Right lobe of liver (tissue), 4 donors: ENCODE results near the gene ZSWIM5.
"Not testable (repeated sequence)": the region's sequence is repeated elsewhere in the genome, so short reads cannot be mapped to it uniquely, and the experiment has no call there.

Source experiments
- POLR2A ChIP-seq: fragments of 450-650 bp; IDR thresholded peaks from one replicate; pipeline ENCODE4 v1.6.1; 2017; ENCODE audit warnings: antibody characterized with exemption, mild to moderate bottlenecking
- TF ChIP-seq, protein P1 (sequence below), 4 donors: fragments of 200-600 bp in 3 of 4; fragments of 450-650 bp in 1 of 4; IDR thresholded peaks; one replicate each; pipeline versions ENCODE4 v1.5.1 to v1.8.0; 2016 to 2022; ENCODE audit warnings: antibody characterized with exemption in 4 of 4, mild to moderate bottlenecking in 2 of 4
- donor health status: DM: no; HTN: no; CAD: no.
- donor health status: DM: no; HTN: no; CAD: no.
- donor health status: DM: no; HTN: yes; CAD: no.

- TF ChIP-seq, protein P1, sequence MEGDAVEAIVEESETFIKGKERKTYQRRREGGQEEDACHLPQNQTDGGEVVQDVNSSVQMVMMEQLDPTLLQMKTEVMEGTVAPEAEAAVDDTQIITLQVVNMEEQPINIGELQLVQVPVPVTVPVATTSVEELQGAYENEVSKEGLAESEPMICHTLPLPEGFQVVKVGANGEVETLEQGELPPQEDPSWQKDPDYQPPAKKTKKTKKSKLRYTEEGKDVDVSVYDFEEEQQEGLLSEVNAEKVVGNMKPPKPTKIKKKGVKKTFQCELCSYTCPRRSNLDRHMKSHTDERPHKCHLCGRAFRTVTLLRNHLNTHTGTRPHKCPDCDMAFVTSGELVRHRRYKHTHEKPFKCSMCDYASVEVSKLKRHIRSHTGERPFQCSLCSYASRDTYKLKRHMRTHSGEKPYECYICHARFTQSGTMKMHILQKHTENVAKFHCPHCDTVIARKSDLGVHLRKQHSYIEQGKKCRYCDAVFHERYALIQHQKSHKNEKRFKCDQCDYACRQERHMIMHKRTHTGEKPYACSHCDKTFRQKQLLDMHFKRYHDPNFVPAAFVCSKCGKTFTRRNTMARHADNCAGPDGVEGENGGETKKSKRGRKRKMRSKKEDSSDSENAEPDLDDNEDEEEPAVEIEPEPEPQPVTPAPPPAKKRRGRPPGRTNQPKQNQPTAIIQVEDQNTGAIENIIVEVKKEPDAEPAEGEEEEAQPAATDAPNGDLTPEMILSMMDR (IDR thresholded peaks at IDR 0.05), result not testable (repeated sequence)
- not testable (repeated sequence) for TF ChIP-seq POLR2A
These were observed 17.3 kb upstream of the ZSWIM5 start for GRCh38 chr1:45223710-45224109.
